HUDEP-2 (cell line): ENCODE data around the gene RFPL4AL1.

Source experiments
- DNase-seq, 76 experiments: peaks; one replicate each; lab custom pipeline; 2025; ENCODE audit not compliant: unreplicated experiment in 76 of 76; lab: John Stamatoyannopoulos, UW

Gene RFPL4AL1

DNA sequence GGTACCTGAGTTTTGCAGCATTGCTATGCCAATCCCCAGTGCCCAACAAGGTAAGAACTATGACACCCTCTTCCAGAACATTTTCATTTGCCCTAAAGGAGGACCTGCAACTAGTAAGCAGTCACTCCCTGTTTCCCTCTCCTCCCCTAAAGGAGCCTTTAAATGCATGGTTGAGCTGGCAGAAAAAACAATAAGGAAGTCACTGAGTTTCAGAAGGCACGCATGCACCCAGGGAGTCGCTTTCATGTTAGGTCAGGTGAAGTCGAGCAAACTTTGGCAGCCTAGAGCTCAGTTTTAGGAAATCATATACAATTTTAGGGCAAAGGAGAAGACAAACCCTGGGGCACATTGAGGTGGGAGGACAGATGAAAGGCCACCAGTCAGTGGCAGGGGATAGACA, 51.1 kb downstream of the RFPL4AL1 start:
- DNase-seq = no peak
